Stimulated activated CD8-positive, alpha-beta memory T cell treated with anti-CD3 and anti-CD28 coated beads, Interleukin-4, amount 100 ng/mL, for 1 hour (primary cell): ENCODE data around the gene KHDC4.
"Not testable (repeated sequence)": the region's sequence is repeated elsewhere in the genome, so short reads cannot be mapped to it uniquely, and the experiment has no call there.

Experiments used
- DNase-seq, 2 donors: peaks; one replicate each; pipeline ENCODE4 v3.0.0-alpha.2; 2020; ENCODE audit warnings: low read depth in 2 of 2, low spot score in 1 of 2

KHDC4 gene

GRCh38 chr1:155904261-155904660 lies 30.0 kb downstream of the KHDC4 start:
- DNase-seq: no peak

GRCh38 chr1:155900161-155900560 lies 34.1 kb downstream of the KHDC4 start:
- DNase-seq: no peak

GRCh38 chr1:155899683-155900082 lies 34.5 kb downstream of the KHDC4 start:
- DNase-seq: no peak

- DNase-seq: no peak
Observed at GRCh38 chr1:155898888-155899287, 35.3 kb downstream of the KHDC4 start.

GRCh38 chr1:155897746-155898145 lies 36.5 kb downstream of the KHDC4 start:
- DNase-seq: no peak

- DNase-seq: not testable (repeated sequence)
Observed at GRCh38 chr1:155896476-155896875, 37.7 kb downstream of the KHDC4 start.

- DNase-seq: not testable (repeated sequence)
Observed at GRCh38 chr1:155895617-155896016, 38.6 kb downstream of the KHDC4 start.

GRCh38 chr1:155893389-155894142 lies 40.6 kb downstream of the KHDC4 start:
- no peak for DNase-seq

- DNase-seq: no peak
Observed at GRCh38 chr1:155892796-155893195, 41.4 kb downstream of the KHDC4 start.

GRCh38 chr1:155890251-155890650 lies 44.0 kb downstream of the KHDC4 start:
- no peak for DNase-seq

GRCh38 chr1:155889566-155889965 lies 44.6 kb downstream of the KHDC4 start:
- no peak for DNase-seq

- no peak for DNase-seq
Observed at GRCh38 chr1:155888481-155888880, 45.7 kb downstream of the KHDC4 start.

- no peak for DNase-seq
Observed at GRCh38 chr1:155884982-155885381, 49.2 kb downstream of the KHDC4 start.

GRCh38 chr1:155884031-155884960 lies 49.9 kb downstream of the KHDC4 start:
- DNase-seq: no peak

GRCh38 chr1:155882766-155883165 lies 51.4 kb downstream of the KHDC4 start:
- DNase-seq: no peak

GRCh38 chr1:155882235-155882634 lies 52.0 kb downstream of the KHDC4 start:
- no peak for DNase-seq

- DNase-seq: no peak
Observed at GRCh38 chr1:155880950-155881349, 53.3 kb downstream of the KHDC4 start.

GRCh38 chr1:155880251-155880650 lies 54.0 kb downstream of the KHDC4 start:
- DNase-seq: no peak

GRCh38 chr1:155877945-155878344 lies 56.3 kb downstream of the KHDC4 start:
- DNase-seq: no peak

- DNase-seq: no peak
Observed at GRCh38 chr1:155873860-155874259, 60.4 kb downstream of the KHDC4 start.

- no peak for DNase-seq
Observed at GRCh38 chr1:155872527-155872926, 61.7 kb downstream of the KHDC4 start.

- no peak for DNase-seq
Observed at GRCh38 chr1:155871390-155871789, 62.8 kb downstream of the KHDC4 start.
